SK-N-SH (cell line): ENCODE measurements around the gene REXO1. TPM values are rescaled to one million over a fixed set of nuclear protein-coding genes. Genes with fewer than 3 reads are reported as not detected.
A peak's percentile ranks its signal among the peaks of the same experiment; 100 is the strongest.

Experiments used
- CTCF ChIA-PET: fragments of 300-600, 350-600 bp; formaldehyde crosslinking; extraction: SDS; loops from one replicate; lab custom pipeline; 2021; lab: Yijun Ruan, JAX
- POLR2A ChIA-PET: fragments of 350-600 bp; sonication (Branson Sonifier 250); formaldehyde crosslinking; extraction: SDS; loops from one replicate; lab custom pipeline; 2020; ENCODE audit warnings: antibody characterized with exemption, inconsistent platforms; lab: Yijun Ruan, JAX
- DNase-seq: peaks from one replicate; pipeline ENCODE4 v3.0.0; 2012
- H2AFZ ChIP-seq: fragments of 200-600 bp; sonication (generic); 2 replicates; pipeline ENCODE4 v1.8.1; 2016; ENCODE audit warnings: antibody characterized with exemption, mild to moderate bottlenecking, low read depth
- H3F3A ChIP-seq: fragments of 200-600 bp; sonication (generic); replicated peaks from 2 replicates; pipeline ENCODE3; 2016; ENCODE audit warnings: antibody characterized with exemption, mild to moderate bottlenecking; ENCODE audit not compliant: insufficient read depth
- H3K27ac ChIP-seq, 2 experiments: fragments of 200-500 bp in 1 of 2; fragments of 200-600 bp in 1 of 2; sonication (Bioruptor generic) in 1 of 2; sonication (generic), shearing (Covaris generic) in 1 of 2; 2 replicates each; pipeline versions ENCODE4 v1.5.1 to v1.6.1; 2014 to 2016; ENCODE audit warnings: low read depth in 2 of 2, inconsistent platforms in 1 of 2, low read length in 1 of 2, mild to moderate bottlenecking in 1 of 2, mixed read lengths in 1 of 2
- H3K27me3 ChIP-seq: fragments of 200-600 bp; sonication (generic), shearing (Covaris generic); 2 replicates; pipeline ENCODE4 v1.6.1; 2016; ENCODE audit warnings: mixed run types; ENCODE audit not compliant: insufficient read depth
- H3K36me3 ChIP-seq, 2 experiments: fragments of 200-500 bp in 1 of 2; fragments of 200-600 bp in 1 of 2; sonication (Bioruptor generic) in 1 of 2; sonication (generic) in 1 of 2; replicated peaks in 1 of 2; 2 replicates each; pipeline versions ENCODE3 to v1.5.1; 2014 to 2016; ENCODE audit warnings: low read length in 1 of 2, mild to moderate bottlenecking in 1 of 2; ENCODE audit not compliant: insufficient read depth in 2 of 2, control insufficient read depth in 1 of 2
- H3K4me1 ChIP-seq, 2 experiments: fragments of 200-500 bp in 1 of 2; fragments of 200-600 bp in 1 of 2; sonication (Bioruptor generic) in 1 of 2; sonication (generic), shearing (Covaris generic) in 1 of 2; 2 replicates each; pipeline versions ENCODE4 v1.5.1 to v1.6.1; 2014 to 2016; ENCODE audit warnings: low read depth in 1 of 2, low read length in 1 of 2, mixed run types in 1 of 2; ENCODE audit not compliant: insufficient read depth in 2 of 2, control insufficient read depth in 1 of 2
- H3K4me2 ChIP-seq: fragments of 200-600 bp; sonication (generic), shearing (Covaris generic); 2 replicates; pipeline ENCODE4 v1.6.1; 2017; ENCODE audit warnings: mixed run types
- H3K4me3 ChIP-seq, 2 experiments: fragments of 200-500 bp in 1 of 2; fragments of 200-600 bp in 1 of 2; sonication (Bioruptor generic) in 1 of 2; sonication (generic), shearing (Covaris generic) in 1 of 2; 2 replicates each; pipeline versions ENCODE4 v1.5.1 to v1.8.1; 2014 to 2016; ENCODE audit warnings: low read depth in 2 of 2, inconsistent platforms in 1 of 2, low read length in 1 of 2, mild to moderate bottlenecking in 1 of 2, mixed read lengths in 1 of 2, moderate library complexity in 1 of 2
- H3K79me2 ChIP-seq: fragments of 200-600 bp; sonication (generic); 2 replicates; pipeline ENCODE4 v1.8.1; 2017; ENCODE audit warnings: mild to moderate bottlenecking; ENCODE audit not compliant: insufficient read depth
- H3K9ac ChIP-seq: fragments of 200-600 bp; sonication (generic); 2 replicates; pipeline ENCODE4 v1.6.1; 2017; ENCODE audit warnings: mixed run types
- H3K9me2 ChIP-seq: fragments of 200-600 bp; sonication (generic); 2 replicates; pipeline ENCODE4 v1.6.1; 2017; ENCODE audit warnings: mixed run types
- H3K9me3 ChIP-seq: fragments of 200-600 bp; sonication (generic); 2 replicates; pipeline ENCODE4 v1.6.1; 2017; ENCODE audit warnings: mixed run types, mild to moderate bottlenecking, moderate library complexity
- H4K20me1 ChIP-seq: fragments of 200-600 bp; sonication (generic); 2 replicates; pipeline ENCODE4 v1.6.1; 2017; ENCODE audit warnings: mild to moderate bottlenecking, mixed run types; ENCODE audit not compliant: insufficient read depth
- CHD2 ChIP-seq: fragments of 150-350 bp; IDR thresholded peaks from 2 replicates; pipeline ENCODE4 v1.6.1; 2018; ENCODE audit warnings: low read length; ENCODE audit not compliant: partially characterized antibody
- CTCF ChIP-seq: fragments of 200-600 bp; sonication (generic); IDR thresholded peaks from 2 replicates; pipeline ENCODE4 v1.6.1; 2017; ENCODE audit warnings: antibody characterized with exemption, mild to moderate bottlenecking, moderate library complexity
- ELF1 ChIP-seq: IDR thresholded peaks from 2 replicates; pipeline ENCODE4 v1.4.0; 2012
- FOXJ3 ChIP-seq: sonication (generic); formaldehyde crosslinking; IDR thresholded peaks from 2 replicates; pipeline ENCODE4 v1.5.1; 2020; ENCODE audit warnings: mild to moderate bottlenecking, missing genetic modification reagents
- FOXM1 ChIP-seq: IDR thresholded peaks from 2 replicates; pipeline ENCODE4 v1.4.0; 2012; ENCODE audit warnings: low read depth, mild to moderate bottlenecking
- GABPA ChIP-seq: IDR thresholded peaks from 2 replicates; pipeline ENCODE4 v1.4.0; 2012; ENCODE audit warnings: low read depth, mild to moderate bottlenecking
- GATA2 ChIP-seq: sonication (generic); formaldehyde crosslinking; IDR thresholded peaks from 2 replicates; pipeline ENCODE4 v1.5.0; 2020; ENCODE audit warnings: mild to moderate bottlenecking, missing genetic modification reagents
- IRF3 ChIP-seq: fragments of 150-350 bp; IDR thresholded peaks from 2 replicates; pipeline ENCODE4 v1.6.1; 2016; ENCODE audit warnings: mild to moderate bottlenecking, low read depth, low read length
- JUND ChIP-seq: IDR thresholded peaks from 2 replicates; pipeline ENCODE4 v1.4.0; 2012
- MAX ChIP-seq: IDR thresholded peaks from 2 replicates; pipeline ENCODE4 v1.4.0; 2012; ENCODE audit warnings: low read depth
- NFIC ChIP-seq: IDR thresholded peaks from 2 replicates; pipeline ENCODE4 v1.4.0; 2012; ENCODE audit warnings: borderline replicate concordance
- NRF1 ChIP-seq: IDR thresholded peaks from 2 replicates; pipeline ENCODE4 v1.6.1; 2012; ENCODE audit warnings: low read depth, mild to moderate bottlenecking, low read length
- POLR2AphosphoS5 ChIP-seq: IDR thresholded peaks from 2 replicates; pipeline ENCODE4 v1.6.1; 2012; ENCODE audit warnings: low read depth, low read length
- RAD21 ChIP-seq: IDR thresholded peaks from 2 replicates; pipeline ENCODE4 v1.6.1; 2012; ENCODE audit warnings: mild to moderate bottlenecking, low read length
- RFX5 ChIP-seq: IDR thresholded peaks from 2 replicates; pipeline ENCODE4 v1.6.1; 2012; ENCODE audit warnings: mild to moderate bottlenecking, improper control_type of control experiment, low read length
- RXRA ChIP-seq: IDR thresholded peaks from 2 replicates; pipeline ENCODE4 v1.4.0; 2012; ENCODE audit warnings: low read depth, mild to moderate bottlenecking, borderline replicate concordance
- SIN3A ChIP-seq: IDR thresholded peaks from 2 replicates; pipeline ENCODE4 v1.6.1; 2012; ENCODE audit warnings: low read depth, mild to moderate bottlenecking, low read length, moderate library complexity, borderline replicate concordance
- TAF1 ChIP-seq: IDR thresholded peaks from 2 replicates; pipeline ENCODE4 v1.6.1; 2012; ENCODE audit warnings: low read depth, mild to moderate bottlenecking, low read length, moderate library complexity, borderline replicate concordance
- USF1 ChIP-seq: IDR thresholded peaks from 2 replicates; pipeline ENCODE4 v1.4.0; 2012; ENCODE audit warnings: low read depth, borderline replicate concordance
- USF2 ChIP-seq: fragments of 150-350 bp; IDR thresholded peaks from 2 replicates; pipeline ENCODE4 v1.6.1; 2017; ENCODE audit warnings: antibody characterized with exemption, low read length, low read depth, borderline replicate concordance
- YY1 ChIP-seq: IDR thresholded peaks from 2 replicates; pipeline ENCODE4 v1.4.0; 2012; ENCODE audit warnings: low read depth, mild to moderate bottlenecking
- ZBTB33 ChIP-seq: IDR thresholded peaks from 2 replicates; pipeline ENCODE4 v1.4.0; 2012; ENCODE audit warnings: low read depth, borderline replicate concordance
- WGBS: methylation state at CpG from one replicate; pipeline ENCODE4 v1.1.6; 2017; ENCODE audit warnings: low lambda C conversion rate; 5-methylcytosine and 5-hydroxymethylcytosine counted together
- polyA plus RNA-seq, 3 experiments: library from polyadenylated mRNA; depleted of rRNA; stranded (reverse); fragments of >200 nt; gene quantifications; 2 replicates each; pipeline ENCODE4 v1.2.3, GENCODE V29; 2012

REXO1 gene
- polyA plus RNA-seq, 1 of the 3 experiments (the other 2 are of a cell fraction): 18.8 TPM

- H3K9me3 ChIP-seq: no peaks in the 10 kb centered on the region
- H4K20me1 ChIP-seq: peaks cover 38% of the 10 kb centered on the region
- CTCF ChIA-PET: interaction anchor here (1.0 to 1.9 kb wide), 10 partner anchors 11 to 206 kb away, joined by 3 to 10 read pairs (median 4); no protein-coding TSS in a partner anchor
- H3K4me2 ChIP-seq: peak overlapping the region; percentile 100
- peak overlapping the region; percentile 93 to 94 for H3K27ac ChIP-seq
- peaks cover 8% of the 10 kb centered on the region for H3F3A ChIP-seq
- no peaks in the 10 kb centered on the region for H3K36me3 ChIP-seq
- DNase-seq: peak; percentile 97
- H3K27me3 ChIP-seq: no peaks in the 10 kb centered on the region
- peaks cover 18 to 36% of the 10 kb centered on the region in 2 experiments; a peak in 2 of 4 replicates for H3K4me1 ChIP-seq
- peak overlapping the region; percentile 96 for H3K9ac ChIP-seq
- no peaks in the 10 kb centered on the region for H3K9me2 ChIP-seq
- peak overlapping the region; percentile 79 to 90 for H3K4me3 ChIP-seq
- peaks cover 64% of the 10 kb centered on the region for H3K79me2 ChIP-seq
- under 1% methylated on average over 26 of the region's 115 CpGs for whole genome bisulfite sequencing
- peak overlapping the region; percentile 62; the same call in 1 of the 2 replicates for H2AFZ ChIP-seq
- POLR2A ChIA-PET: interaction anchor here (0.8 to 1.4 kb wide), 4 partner anchors 9 to 42 kb away, joined by 3 to 7 read pairs (median 5); partner anchors contain the start of genes ADAT3 and SCAMP4
- TF ChIP-seq USF1 (peak; percentile 91), RFX5 (no peak), YY1 (no peak), CTCF (no peak), ZBTB33 (no peak), IRF3 (no peak), GATA2 (no peak), TAF1 (0 out of 2 replicates have a peak, but pooled peaks have one; percentile 45), FOXM1 (no peak), SIN3A (peak; percentile 84; the same call in 1 of the 2 replicates), POLR2AphosphoS5 (peak; percentile 38; the same call in 1 of the 2 replicates), USF2 (peak; percentile 68), GABPA (no peak; the same call in 1 of the 2 replicates), NFIC (no peak), RXRA (peak; percentile 32; the same call in 1 of the 2 replicates), FOXJ3 (CRISPR knock-in tag) (no peak), CHD2 (peak; percentile 69), MAX (peak; percentile 99), RAD21 (no peak), JUND (no peak), NRF1 (no peak; the same call in 1 of the 2 replicates), ELF1 (peak; percentile 57)
These were observed 15.6 kb upstream of the REXO1 start for GRCh38 chr19:1863638-1864479.
